Stimulated activated CD4-positive, alpha-beta T cell treated with anti-CD3 and anti-CD28 coated beads, Interleukin-2, amount 100 ng/mL, for 24 hours (primary cell): ENCODE data around the gene TRMT10C.
"Not testable (repeated sequence)": the region's sequence is repeated elsewhere in the genome, so short reads cannot be mapped to it uniquely, and the experiment has no call there.

ENCODE experiments used
- DNase-seq, 2 donors: peaks; one replicate each; pipeline ENCODE4 v3.0.0-alpha.2; 2020

Gene TRMT10C

GRCh38 chr3:101549473-101549872 lies 12.2 kb upstream of the TRMT10C start:
- DNase-seq = no peak

GRCh38 chr3:101551359-101552081 lies 10.1 kb upstream of the TRMT10C start:
- not testable (repeated sequence) for DNase-seq

DNA sequence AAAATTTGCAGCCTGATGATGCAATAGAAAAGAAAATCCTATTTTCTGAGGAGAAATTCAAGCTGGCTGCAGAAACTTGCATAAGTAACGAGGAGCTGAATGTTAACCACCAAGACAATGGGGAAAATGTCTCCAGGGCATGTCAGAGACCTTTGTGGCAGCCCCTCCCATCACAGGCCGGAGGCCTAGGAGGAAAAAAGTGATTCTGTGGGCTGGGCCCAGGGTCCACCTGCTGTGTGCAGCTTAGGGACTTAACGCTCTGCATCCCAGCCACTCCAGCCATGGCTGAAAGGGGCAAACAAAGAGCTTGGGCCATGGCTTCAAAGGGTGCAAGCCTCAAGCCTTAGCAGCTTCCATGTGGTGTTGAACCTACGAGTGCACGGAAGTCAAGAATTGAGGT lies 8.3 kb upstream of the TRMT10C start:
- DNase-seq = not testable (repeated sequence)

DNA sequence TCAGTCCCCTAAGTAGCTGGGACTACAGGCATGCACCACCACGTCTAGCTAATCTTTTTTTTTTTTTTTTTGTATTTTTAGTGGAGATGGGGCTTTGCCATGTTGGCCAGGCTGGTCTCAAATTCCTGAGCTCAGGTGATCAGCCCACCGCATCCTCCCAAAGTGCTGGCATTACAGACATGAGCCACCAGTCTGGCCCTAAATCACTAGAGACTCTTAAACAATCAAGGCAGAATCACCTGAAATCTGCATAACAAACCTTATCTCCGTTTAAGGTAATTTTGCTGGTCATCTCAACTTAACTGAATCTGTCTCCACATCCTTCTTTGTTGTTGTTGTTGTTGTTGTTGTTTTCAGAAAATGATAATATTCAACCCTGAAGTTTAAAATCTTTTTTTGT lies 5.6 kb upstream of the TRMT10C start:
- DNase-seq = no peak

GRCh38 chr3:101567528-101568317 lies 6.1 kb downstream of the TRMT10C start:
- DNase-seq = peak; percentile 48 to 69

DNA sequence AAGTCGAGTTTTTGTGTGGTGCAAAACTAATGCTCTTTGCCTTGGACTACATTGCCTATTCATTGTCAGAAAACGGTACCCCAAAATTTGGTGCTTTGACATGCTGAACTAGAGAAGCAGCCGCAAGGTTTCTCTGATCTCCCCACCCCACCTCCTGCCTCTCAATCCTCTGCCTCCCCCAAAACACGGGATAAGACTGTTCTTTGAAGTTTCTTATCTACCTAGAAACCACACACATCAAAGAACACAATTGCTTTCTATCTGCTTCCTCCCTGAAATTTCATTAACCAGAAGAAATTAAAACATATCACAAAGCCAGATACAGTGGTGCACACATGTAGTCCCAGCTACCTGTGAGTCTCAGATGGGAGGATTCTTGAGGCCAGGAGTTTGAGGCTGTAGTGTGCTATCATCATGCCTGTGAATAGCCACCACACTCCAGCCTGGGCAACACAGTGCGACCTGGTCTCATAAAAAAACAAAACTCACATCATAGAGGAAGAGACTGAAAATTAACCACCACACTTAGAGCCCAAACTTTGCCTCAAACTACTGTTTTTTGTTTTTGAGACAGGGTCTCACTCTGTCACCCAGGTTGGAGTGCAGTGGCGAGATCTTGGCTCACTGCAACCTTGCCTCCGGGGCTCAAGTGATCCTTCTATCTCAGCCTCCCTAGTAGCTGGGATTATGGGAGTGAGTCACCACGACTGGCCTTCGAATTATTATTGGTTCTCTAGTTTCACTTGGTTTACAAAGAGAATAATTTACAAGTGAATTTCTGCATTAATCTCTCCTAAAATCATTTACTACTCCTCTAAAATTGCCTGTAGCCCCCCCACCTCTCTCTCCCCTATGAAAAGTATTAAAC lies 9.6 kb downstream of the TRMT10C start:
- no peak for DNase-seq

DNA sequence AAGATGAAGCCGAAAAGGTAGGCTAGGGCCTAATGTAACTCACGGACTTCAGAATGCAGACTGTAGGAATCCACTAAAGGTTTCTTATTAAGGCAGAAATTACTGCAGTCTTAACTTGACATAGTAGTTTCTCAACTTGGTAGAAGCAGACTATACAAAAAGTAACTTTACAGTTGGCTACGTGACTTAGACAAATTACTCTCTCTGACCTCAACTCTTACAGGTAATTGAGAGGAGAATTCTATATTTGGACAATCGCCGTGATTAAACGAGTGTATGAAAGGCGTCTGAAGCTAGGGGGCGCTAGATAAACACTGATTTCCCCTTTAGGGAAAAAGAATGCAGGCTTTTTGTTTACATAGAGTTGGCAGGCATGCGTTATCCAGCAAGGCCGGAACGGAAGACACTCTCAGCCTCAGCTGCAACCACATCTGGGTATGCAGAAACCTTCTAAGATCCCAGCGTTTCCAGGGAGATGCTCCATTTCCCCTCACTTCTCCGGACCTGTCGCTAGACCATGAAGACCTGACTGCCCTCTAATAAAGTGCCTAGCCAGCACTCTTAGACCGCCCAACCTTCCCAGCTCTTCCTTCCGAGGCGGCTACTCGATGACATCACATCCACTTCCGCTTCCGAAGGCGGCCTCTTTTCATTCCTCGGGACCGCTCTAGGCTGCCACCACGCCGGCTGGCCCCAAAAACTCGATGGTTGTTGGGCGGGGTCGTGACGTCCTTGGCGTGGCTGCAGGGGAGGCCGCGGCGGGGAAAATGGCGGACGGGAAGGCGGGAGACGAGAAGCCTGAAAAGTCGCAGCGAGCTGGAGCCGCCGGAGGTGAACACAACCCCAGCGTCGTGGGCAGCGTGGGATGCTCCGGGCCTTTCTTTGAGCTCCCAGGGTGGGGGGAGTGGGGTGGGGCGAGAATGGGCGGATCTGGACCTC lies 12.1 kb downstream of the TRMT10C start, which contains the start of gene PCNP:
Gene PCNP, plus strand, starts transcription at position 732 of the 939 bp plus-strand sequence. Its CDS starts 36 bp downstream, at position 768.
- DNase-seq = peak; percentile 99

- DNase-seq = peak; percentile 55 to 57
These were observed 12.9 kb downstream of the TRMT10C start for GRCh38 chr3:101574388-101575112.

DNA sequence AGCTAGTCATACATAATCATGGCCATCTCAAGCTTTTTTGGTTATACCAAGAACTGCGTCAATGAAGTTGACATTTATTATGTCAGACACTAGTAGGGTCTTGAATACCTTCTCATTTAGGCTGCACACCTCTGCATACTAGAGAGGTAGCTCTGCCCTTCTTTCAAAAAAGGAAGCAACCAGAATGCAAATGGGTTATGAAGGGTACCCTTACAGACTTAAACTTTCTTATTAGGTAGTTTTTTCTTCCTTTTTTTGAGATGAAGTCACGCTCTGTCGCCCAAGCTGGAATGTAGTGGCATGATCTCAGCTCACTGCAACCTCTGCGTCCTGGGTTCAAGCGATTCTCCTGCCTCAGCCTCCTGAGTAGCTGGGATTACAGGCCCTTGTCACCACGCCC lies 15.6 kb downstream of the TRMT10C start:
- DNase-seq = no peak

- DNase-seq = no peak
These were observed 26.9 kb downstream of the TRMT10C start for GRCh38 chr3:101588616-101589015.

GRCh38 chr3:101591071-101591470 lies 29.4 kb downstream of the TRMT10C start:
- DNase-seq = no peak

DNA sequence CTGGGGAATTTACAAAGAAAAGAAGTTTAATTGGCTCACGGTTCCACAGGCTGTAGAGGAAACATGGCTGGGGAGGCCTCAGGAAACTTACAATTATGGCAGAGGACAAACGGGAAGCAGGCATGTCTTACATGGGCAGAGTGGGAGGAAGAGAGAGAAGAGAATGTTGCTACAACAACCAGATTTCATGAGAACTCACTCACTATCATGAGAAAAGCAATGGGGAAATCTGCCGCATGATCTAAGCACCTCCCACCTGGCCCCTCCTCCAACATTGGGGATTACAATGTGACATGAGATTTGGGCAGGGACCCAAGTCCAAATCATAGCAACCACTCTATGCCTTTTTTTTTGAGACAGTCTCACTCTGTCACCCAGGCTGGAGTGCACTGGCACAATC lies 41.1 kb downstream of the TRMT10C start:
- no peak for DNase-seq

DNA sequence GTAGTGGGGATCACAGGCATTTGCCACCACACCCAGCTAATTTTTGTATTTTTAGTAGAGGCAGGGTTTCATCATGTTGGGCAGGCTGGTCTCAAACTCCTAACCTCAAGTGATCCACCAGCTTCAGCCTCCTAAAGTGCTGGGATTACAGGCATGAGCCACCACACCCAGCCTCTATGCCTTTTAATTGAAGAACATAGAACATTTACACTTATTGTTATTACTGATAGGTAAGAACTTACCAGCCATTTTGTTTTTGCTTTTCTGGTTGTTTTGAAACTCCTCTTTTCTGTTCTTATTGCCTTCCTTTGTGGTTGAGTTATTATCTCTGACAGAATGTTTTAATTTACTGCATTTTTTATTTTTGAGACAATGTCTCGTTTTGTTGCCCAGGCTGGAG lies 41.5 kb downstream of the TRMT10C start:
- no peak for DNase-seq

- DNase-seq = not testable (repeated sequence)
These were observed 43.7 kb downstream of the TRMT10C start for GRCh38 chr3:101605398-101605797.

DNA sequence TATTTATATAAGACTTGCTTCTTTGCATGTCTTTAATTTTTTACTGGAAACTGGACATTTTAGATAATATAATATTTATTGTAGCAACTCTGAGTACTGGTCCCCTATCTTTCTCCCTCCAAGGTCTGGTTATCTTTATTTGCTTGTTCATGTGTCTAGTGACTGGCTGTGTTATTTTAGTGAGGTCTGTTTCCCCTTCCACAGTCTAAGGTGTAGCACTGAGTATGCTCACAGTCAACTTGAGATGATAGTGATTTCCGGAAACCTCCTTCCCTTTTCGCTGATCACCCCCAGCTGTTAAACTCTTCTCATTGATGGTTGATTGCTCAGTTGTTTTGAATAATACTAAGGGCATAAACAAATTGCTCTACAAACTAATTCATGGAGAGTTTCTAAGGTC lies 49.4 kb downstream of the TRMT10C start:
- DNase-seq = no peak

DNA sequence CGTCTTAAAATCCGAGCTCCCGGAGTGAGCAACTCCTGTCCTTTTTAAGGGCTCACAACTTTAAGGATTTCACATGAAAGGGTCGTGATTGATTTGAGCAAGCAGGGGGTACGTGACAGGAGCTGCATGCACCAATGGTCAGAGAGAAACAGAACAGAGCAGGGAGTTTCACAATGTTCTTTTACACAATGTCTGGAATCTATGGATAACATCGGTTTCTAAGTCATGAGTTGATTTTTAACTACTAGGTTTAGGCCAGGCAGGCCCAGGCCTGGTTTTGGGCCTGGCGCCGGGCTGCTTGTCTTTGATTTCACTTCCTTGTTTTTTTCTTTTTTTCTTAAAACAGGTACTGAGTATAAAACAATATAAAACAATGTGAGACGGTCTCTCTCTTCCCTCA lies 51.3 kb downstream of the TRMT10C start:
- not testable (repeated sequence) for DNase-seq

- no peak for DNase-seq
These were observed 53.9 kb downstream of the TRMT10C start for GRCh38 chr3:101615525-101615924.
